K562 (cell line): ENCODE measurements around the gene NRSN2.

Source experiments
- MCM2 ChIP-seq: fragments of 450-650 bp; IDR thresholded peaks from 2 replicates; pipeline ENCODE4 v1.6.1; 2017; ENCODE audit warnings: low read depth, mild to moderate bottlenecking
- POLR2A ChIP-seq: fragments of 450-650 bp; conservative IDR thresholded peaks from 2 replicates; pipeline ENCODE4 v1.6.1; 2016
- TAF1 ChIP-seq: IDR thresholded peaks from 2 replicates; pipeline ENCODE4 v1.6.1; 2011; ENCODE audit warnings: mild to moderate bottlenecking, low read length, moderate library complexity; ENCODE audit not compliant: insufficient read depth, control insufficient read depth, severe bottlenecking; ENCODE audit errors: extremely low read depth

GRCh38 chr20:399182-399707, 52.3 kb downstream of the NRSN2 start:
- TF ChIP-seq TAF1 = no peak
- TF ChIP-seq MCM2 = no peak
- TF ChIP-seq POLR2A = no peak
